IMR-90 (cell line): Measurements from ENCODE around the gene CHAT. TPM values are rescaled to one million over a fixed set of nuclear protein-coding genes. Genes with fewer than 3 reads are reported as not detected.

ENCODE experiments used
- ATAC-seq: fragments of 200-7000 bp; cut with Tn5 transposase; 2 replicates; pipeline ENCODE4 v1.9.1; 2020; ENCODE audit warnings: low read depth, mild to moderate bottlenecking, moderate library complexity
- BruUV-seq: library from RNA; stranded (reverse); fragments of 400-500 nt; replicated peaks from 2 replicates; lab custom pipeline; 2021; lab: Mats Ljungman, UMichigan
- CTCF ChIA-PET: fragments of 300-600 bp; formaldehyde crosslinking; extraction: SDS; loops from one replicate; lab custom pipeline; 2021; ENCODE audit warnings: antibody characterized with exemption; lab: Yijun Ruan, JAX
- POLR2A ChIA-PET: fragments of 300-600 bp; sonication (Branson Sonifier 250); formaldehyde crosslinking; loops from one replicate; lab custom pipeline; 2022; ENCODE audit warnings: antibody characterized with exemption; ENCODE audit not compliant: unreplicated experiment; lab: Charles Lee
- DNase-seq: peaks from one replicate; pipeline ENCODE4 v3.0.0; 2013
- H2AFZ ChIP-seq: replicated peaks from 2 replicates; pipeline ENCODE3; 2013; ENCODE audit warnings: low read length, mild to moderate bottlenecking; ENCODE audit not compliant: poor library complexity
- H2AK5ac ChIP-seq: 2 replicates; pipeline ENCODE4 v1.6.1; 2013; ENCODE audit warnings: low read depth, low read length, inconsistent platforms
- H2AK9ac ChIP-seq: replicated peaks from 2 replicates; pipeline ENCODE3; 2013; ENCODE audit warnings: mild to moderate bottlenecking, low read depth, low read length, moderate library complexity; ENCODE audit not compliant: poor library complexity
- H2BK120ac ChIP-seq: 2 replicates; pipeline ENCODE4 v1.6.1; 2013; ENCODE audit warnings: low read depth, low read length, inconsistent platforms
- H2BK15ac ChIP-seq: 3 replicates; pipeline ENCODE4 v1.6.1; 2013; ENCODE audit warnings: low read depth, low read length, inconsistent platforms
- H2BK20ac ChIP-seq: 2 replicates; pipeline ENCODE4 v1.6.1; 2013; ENCODE audit warnings: low read depth, mild to moderate bottlenecking, inconsistent platforms, low read length, moderate library complexity
- H2BK5ac ChIP-seq: 2 replicates; pipeline ENCODE4 v1.6.1; 2013; ENCODE audit warnings: mild to moderate bottlenecking, low read depth, low read length, inconsistent platforms; ENCODE audit not compliant: poor library complexity, severe bottlenecking
- H3K14ac ChIP-seq: replicated peaks from 2 replicates; pipeline ENCODE4 v1.6.1; 2013; ENCODE audit warnings: low read depth, low read length, inconsistent platforms
- H3K18ac ChIP-seq: 2 replicates; pipeline ENCODE4 v1.6.1; 2013; ENCODE audit warnings: low read depth, low read length, control low read depth
- H3K23ac ChIP-seq: 2 replicates; pipeline ENCODE4 v1.6.1; 2013; ENCODE audit warnings: low read depth, low read length, inconsistent platforms
- H3K27ac ChIP-seq: 2 replicates; pipeline ENCODE4 v1.5.1; 2013; ENCODE audit warnings: mild to moderate bottlenecking, control low read depth, low read length; ENCODE audit not compliant: insufficient read depth
- H3K27me3 ChIP-seq: 2 replicates; pipeline ENCODE4 v1.6.1; 2013; ENCODE audit warnings: low read length; ENCODE audit not compliant: control insufficient read depth, insufficient read depth
- H3K36me3 ChIP-seq: 2 replicates; pipeline ENCODE4 v1.6.1; 2013; ENCODE audit warnings: low read length, mixed read lengths; ENCODE audit not compliant: control insufficient read depth, insufficient read depth
- H3K4ac ChIP-seq: 2 replicates; pipeline ENCODE4 v1.6.1; 2013; ENCODE audit warnings: low read depth, low read length, inconsistent platforms
- H3K4me1 ChIP-seq: 2 replicates; pipeline ENCODE4 v1.6.1; 2013; ENCODE audit warnings: low read length, mixed read lengths; ENCODE audit not compliant: control insufficient read depth, insufficient read depth
- H3K4me2 ChIP-seq: 2 replicates; pipeline ENCODE4 v1.6.1; 2013; ENCODE audit warnings: low read depth, mild to moderate bottlenecking, control low read depth, low read length, moderate library complexity
- H3K4me3 ChIP-seq: 2 replicates; pipeline ENCODE4 v1.5.1; 2013; ENCODE audit warnings: low read depth, mild to moderate bottlenecking, control low read depth, low read length, moderate library complexity; ENCODE audit not compliant: insufficient read depth
- H3K56ac ChIP-seq: 2 replicates; pipeline ENCODE4 v1.6.1; 2013; ENCODE audit warnings: low read length, inconsistent platforms; ENCODE audit not compliant: insufficient read depth; ENCODE audit errors: extremely low read depth
- H3K79me1 ChIP-seq, 2 experiments: 2 replicates each; pipeline ENCODE4 v1.6.1; 2013; ENCODE audit warnings: low read length in 2 of 2, inconsistent platforms in 1 of 2, low read depth in 1 of 2
- H3K9ac ChIP-seq: 2 replicates; pipeline ENCODE4 v1.6.1; 2013; ENCODE audit warnings: low read depth, low read length, control low read depth
- H3K9me1 ChIP-seq: 2 replicates; pipeline ENCODE4 v1.6.1; 2013; ENCODE audit warnings: low read length, inconsistent platforms; ENCODE audit not compliant: insufficient read depth
- H3K9me3 ChIP-seq: 2 replicates; pipeline ENCODE4 v1.6.1; 2013; ENCODE audit warnings: low read length; ENCODE audit not compliant: control insufficient read depth, insufficient read depth
- H4K20me1 ChIP-seq: 2 replicates; pipeline ENCODE4 v1.6.1; 2013; ENCODE audit warnings: low read length, inconsistent platforms; ENCODE audit not compliant: insufficient read depth
- H4K5ac ChIP-seq: 2 replicates; pipeline ENCODE4 v1.6.1; 2013; ENCODE audit warnings: mild to moderate bottlenecking, low read depth, low read length, control low read depth
- H4K8ac ChIP-seq, 2 experiments: 2 replicates each; pipeline ENCODE4 v1.6.1; 2013; ENCODE audit warnings: low read depth in 2 of 2, low read length in 2 of 2, control low read depth in 1 of 2, inconsistent platforms in 1 of 2
- H4K91ac ChIP-seq: 2 replicates; pipeline ENCODE4 v1.6.1; 2013; ENCODE audit warnings: low read depth, low read length, inconsistent platforms; ENCODE audit not compliant: insufficient read depth
- CEBPB ChIP-seq: IDR thresholded peaks from 2 replicates; pipeline ENCODE4 v1.6.1; 2012; ENCODE audit warnings: low read depth, low read length, improper control_type of control experiment
- CHD1 ChIP-seq: IDR thresholded peaks from 2 replicates; pipeline ENCODE4 v1.6.1; 2012; ENCODE audit warnings: low read depth, low read length, improper control_type of control experiment
- MAZ ChIP-seq: IDR thresholded peaks from 2 replicates; pipeline ENCODE4 v1.6.1; 2012; ENCODE audit warnings: low read depth, mild to moderate bottlenecking, low read length, improper control_type of control experiment, moderate library complexity, borderline replicate concordance
- NFE2L2 ChIP-seq: fragments of 150-350 bp; IDR thresholded peaks from 2 replicates; pipeline ENCODE4 v1.6.1; 2016; ENCODE audit warnings: low read depth, mild to moderate bottlenecking, low read length
- POLR2A ChIP-seq: IDR thresholded peaks from 2 replicates; pipeline ENCODE4 v1.6.1; 2012; ENCODE audit warnings: mild to moderate bottlenecking, low read depth, low read length
- WGBS, 2 experiments: methylation state at CpG; one replicate each; pipeline versions ENCODE4 v1.1.5 to v1.1.7; 2013; ENCODE audit warnings: missing lambda C conversion rate in 2 of 2; ENCODE audit not compliant: insufficient read length in 1 of 2; ENCODE audit errors: extremely low coverage in 2 of 2; 5-methylcytosine and 5-hydroxymethylcytosine counted together
- dilution Hi-C: fragments of 300-500 bp; cut with HindIII; formaldehyde crosslinking; loops from one replicate; pipeline ENCODE4 v1.14.3; 2018; ENCODE audit warnings: low sequenced_read_pairs; ENCODE audit not compliant: unreplicated experiment
- in situ Hi-C: fragments of 300-500 bp; cut with MboI; formaldehyde crosslinking; loops from 3 replicates; pipeline ENCODE4 v1.14.3; 2019; ENCODE audit warnings: low sequenced_read_pairs, inconsistent platforms, mixed read lengths
- intact Hi-C: fragments of 100-400 bp; cut with micrococcal nuclease; formaldehyde crosslinking; loops from 2 replicates; pipeline ENCODE4 v1.10.0; 2022
- polyA plus RNA-seq, 3 experiments: library from polyadenylated mRNA; depleted of rRNA; stranded (reverse); fragments of >200 nt; gene quantifications; 2 replicates each; pipeline ENCODE4 v1.2.3, GENCODE V29; 2012; ENCODE audit warnings: low replicate concordance in 1 of 3
- total RNA-seq: library from RNA; depleted of rRNA; stranded (reverse); fragments of >200 nt; gene quantifications from 2 replicates; pipeline ENCODE4 v1.2.3, GENCODE V29; 2012

The CHAT gene
- total and polyA plus RNA-seq, 2 of the 4 experiments (the other 2 are of a cell fraction), result not detected

- TF ChIP-seq CEBPB, result no peak
- TF ChIP-seq MAZ, result no peak
- no peak for TF ChIP-seq CHD1
- no peak for TF ChIP-seq POLR2A
- TF ChIP-seq NFE2L2, result no peak
- ATAC-seq (no peak), DNase-seq (no peak)
- Histone ChIP-seq H2AFZ (no peak overlapping the region), H3K56ac (no peak overlapping the region), H4K20me1 (no peaks in the 10 kb centered on the region), H3K4ac (no peak overlapping the region), H3K18ac (no peak overlapping the region), H3K9me3 (no peaks in the 10 kb centered on the region), H3K4me2 (no peak overlapping the region), H4K5ac (no peak overlapping the region), H3K14ac (no peak overlapping the region), H2BK15ac (no peak overlapping the region), H2BK120ac (no peak overlapping the region), H3K4me1 (no peaks in the 10 kb centered on the region), H3K27ac (no peak overlapping the region), H2BK20ac (no peak overlapping the region), H3K23ac (no peak overlapping the region), H3K79me1 (no peaks in the 10 kb centered on the region), H2AK9ac (no peak overlapping the region), H3K9ac (no peak overlapping the region), H3K9me1 (no peaks in the 10 kb centered on the region), H3K27me3 (no peaks in the 10 kb centered on the region), H4K91ac (no peak overlapping the region), H2AK5ac (no peak overlapping the region), H4K8ac (no peak overlapping the region), H2BK5ac (no peak overlapping the region), H3K4me3 (no peak overlapping the region), H3K36me3 (no peaks in the 10 kb centered on the region)
- 76% methylated on average over 3 of the region's 6 CpGs; no CpG with 5 or more reads in 1 of the 2 experiments for WGBS, 2 experiments
- in situ Hi-C loops, result no loop called here
- dilution Hi-C loops, result no loop called here
- no TSS peak for BruUV-seq
- CTCF ChIA-PET, result no interaction called here
- intact Hi-C loops, result no loop called here
- POLR2A ChIA-PET, result no interaction called here
These were observed 97.1 kb downstream of the CHAT start for GRCh38 chr10:49710966-49711365.
